ENCODE results near the gene RAMACL. TPM values are rescaled to one million over a fixed set of nuclear protein-coding genes. Genes with fewer than 3 reads are reported as not detected.

Gene RAMACL
- total RNA-seq, 1 donor from 2014 or later: 1.0 TPM

DNA sequence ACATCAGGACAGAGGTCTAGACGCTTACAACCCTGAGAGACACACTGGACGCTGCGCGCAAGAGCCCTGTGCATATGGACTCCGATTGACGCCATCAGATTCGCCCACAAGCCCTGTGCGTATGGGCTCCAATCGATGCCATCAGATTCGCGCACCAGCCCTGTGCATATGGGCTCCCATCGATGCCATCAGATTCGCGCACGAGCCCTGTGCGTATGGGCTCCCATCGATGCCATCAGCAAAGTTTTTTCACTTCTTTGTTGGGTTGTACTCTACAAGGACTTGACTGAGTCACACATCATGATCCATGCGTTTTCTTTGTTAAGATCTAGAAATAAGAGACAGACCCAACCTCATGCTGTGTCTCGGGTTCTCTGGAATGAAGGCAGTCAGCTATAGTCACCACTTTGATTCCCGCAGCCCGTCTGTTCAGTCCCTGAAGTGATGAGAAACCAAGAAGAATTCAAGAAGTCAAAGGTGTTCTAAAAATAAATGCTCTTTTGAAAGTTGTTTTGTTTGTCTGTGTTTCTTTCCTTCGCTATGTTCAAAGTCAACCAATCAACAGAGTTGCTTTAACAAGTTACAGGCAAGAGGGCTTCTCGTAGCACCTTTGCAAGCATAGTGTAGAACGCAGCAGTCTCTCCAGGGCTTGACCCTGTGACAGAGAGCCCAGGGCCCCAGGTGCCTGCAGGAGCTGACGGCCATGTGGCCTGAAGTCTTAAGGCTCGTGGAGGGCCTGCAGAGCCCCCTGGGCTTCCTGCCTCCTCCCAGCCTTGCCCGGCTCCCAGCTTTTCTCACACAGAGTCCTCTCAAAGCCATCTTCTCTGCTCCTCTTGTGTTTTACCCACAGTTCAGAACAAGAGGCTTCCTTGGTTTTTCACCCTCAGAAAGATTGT, 32.6 kb upstream of the RAMACL start:
- peaks cover 0 to 2% (median 0%) of the 10 kb centered on the region in 3 donors for H3K9me3 ChIP-seq (ENCODE audit: control insufficient read depth in 3 of 3, low read length in 3 of 3)
- no peak overlapping the region for H3K4me3 ChIP-seq (ENCODE audit: low read length in 3 of 3)
- peaks cover 43 to 69% (median 54%) of the 10 kb centered on the region in 3 donors for H3K4me1 ChIP-seq (ENCODE audit: control insufficient read depth in 3 of 3, insufficient read depth in 3 of 3, low read length in 3 of 3)
- no peak overlapping the region for H3K27ac ChIP-seq (ENCODE audit: low read depth, low read length)
- peaks cover 0 to 14% (median 6%) of the 10 kb centered on the region in 3 donors for H3K36me3 ChIP-seq (ENCODE audit: control insufficient read depth in 3 of 3, insufficient read depth in 3 of 3, low read length in 3 of 3)
- no peak overlapping the region for H3K9ac ChIP-seq (ENCODE audit: low read depth in 1 of 3, low read length in 3 of 3)
- no peaks in the 10 kb centered on the region for H3K27me3 ChIP-seq (ENCODE audit: control insufficient read depth in 3 of 3, insufficient read depth in 3 of 3, low read length in 3 of 3)

DNA sequence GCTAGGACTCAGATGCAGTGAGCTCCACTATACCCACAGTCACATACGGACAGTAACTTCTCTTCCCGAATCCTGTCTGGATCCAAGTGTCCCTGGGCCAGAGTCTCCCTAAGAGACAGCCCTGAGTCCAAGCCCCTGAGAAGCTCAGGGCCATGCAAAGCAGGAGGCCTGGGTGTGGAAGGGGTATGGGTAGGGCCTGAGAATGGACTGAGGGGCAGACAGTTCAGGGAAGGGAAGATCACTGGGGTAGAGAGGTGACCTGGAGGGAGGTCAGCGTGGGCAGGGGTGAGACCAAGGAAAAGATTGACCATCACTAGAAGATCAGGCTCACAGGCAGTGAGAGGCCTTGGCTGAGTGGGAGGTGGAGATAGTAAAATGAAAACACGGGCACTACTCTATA, 31.8 kb upstream of the RAMACL start:
- no peak overlapping the region for H3K9ac ChIP-seq (ENCODE audit: low read depth in 1 of 3, low read length in 3 of 3)
- H3K27me3 ChIP-seq (ENCODE audit: control insufficient read depth in 3 of 3, insufficient read depth in 3 of 3, low read length in 3 of 3): no peaks in the 10 kb centered on the region
- H3K27ac ChIP-seq (ENCODE audit: low read depth, low read length): no peak overlapping the region
- peaks cover 0 to 2% (median 0%) of the 10 kb centered on the region in 3 donors for H3K9me3 ChIP-seq (ENCODE audit: control insufficient read depth in 3 of 3, low read length in 3 of 3)
- peaks cover 0 to 14% (median 6%) of the 10 kb centered on the region in 3 donors for H3K36me3 ChIP-seq (ENCODE audit: control insufficient read depth in 3 of 3, insufficient read depth in 3 of 3, low read length in 3 of 3)
- peaks cover 41 to 69% (median 56%) of the 10 kb centered on the region in 3 donors for H3K4me1 ChIP-seq (ENCODE audit: control insufficient read depth in 3 of 3, insufficient read depth in 3 of 3, low read length in 3 of 3)
- H3K4me3 ChIP-seq (ENCODE audit: low read length in 3 of 3): no peak overlapping the region

GRCh38 chr6:166617359-166617758, 30.9 kb upstream of the RAMACL start:
- no peak overlapping the region for H3K27ac ChIP-seq (ENCODE audit: low read depth, low read length)
- H3K9ac ChIP-seq (ENCODE audit: low read depth in 1 of 3, low read length in 3 of 3): no peak overlapping the region
- H3K4me3 ChIP-seq (ENCODE audit: low read length in 3 of 3): no peak overlapping the region
- peaks cover 0 to 14% (median 6%) of the 10 kb centered on the region in 3 donors for H3K36me3 ChIP-seq (ENCODE audit: control insufficient read depth in 3 of 3, insufficient read depth in 3 of 3, low read length in 3 of 3)
- no peaks in the 10 kb centered on the region for H3K27me3 ChIP-seq (ENCODE audit: control insufficient read depth in 3 of 3, insufficient read depth in 3 of 3, low read length in 3 of 3)
- H3K9me3 ChIP-seq (ENCODE audit: control insufficient read depth in 3 of 3, low read length in 3 of 3): peaks cover 0 to 2% (median 0%) of the 10 kb centered on the region in 3 donors
- peaks cover 50 to 71% (median 62%) of the 10 kb centered on the region in 3 donors for H3K4me1 ChIP-seq (ENCODE audit: control insufficient read depth in 3 of 3, insufficient read depth in 3 of 3, low read length in 3 of 3)

- Histone ChIP-seq H3K36me3 (ENCODE audit: control insufficient read depth in 3 of 3, insufficient read depth in 3 of 3, low read length in 3 of 3) (peaks cover 0 to 14% (median 6%) of the 10 kb centered on the region in 3 donors), H3K4me3 (ENCODE audit: low read length in 3 of 3) (no peak overlapping the region), H3K4me1 (ENCODE audit: control insufficient read depth in 3 of 3, insufficient read depth in 3 of 3, low read length in 3 of 3) (peaks cover 57 to 80% (median 70%) of the 10 kb centered on the region in 3 donors), H3K9me3 (ENCODE audit: control insufficient read depth in 3 of 3, low read length in 3 of 3) (peaks cover 0 to 2% (median 0%) of the 10 kb centered on the region in 3 donors), H3K9ac (ENCODE audit: low read depth in 1 of 3, low read length in 3 of 3) (no peak overlapping the region), H3K27me3 (ENCODE audit: control insufficient read depth in 3 of 3, insufficient read depth in 3 of 3, low read length in 3 of 3) (no peaks in the 10 kb centered on the region), H3K27ac (ENCODE audit: low read depth, low read length) (no peak overlapping the region)
Observed at GRCh38 chr6:166616261-166617238, 30.1 kb upstream of the RAMACL start.

DNA sequence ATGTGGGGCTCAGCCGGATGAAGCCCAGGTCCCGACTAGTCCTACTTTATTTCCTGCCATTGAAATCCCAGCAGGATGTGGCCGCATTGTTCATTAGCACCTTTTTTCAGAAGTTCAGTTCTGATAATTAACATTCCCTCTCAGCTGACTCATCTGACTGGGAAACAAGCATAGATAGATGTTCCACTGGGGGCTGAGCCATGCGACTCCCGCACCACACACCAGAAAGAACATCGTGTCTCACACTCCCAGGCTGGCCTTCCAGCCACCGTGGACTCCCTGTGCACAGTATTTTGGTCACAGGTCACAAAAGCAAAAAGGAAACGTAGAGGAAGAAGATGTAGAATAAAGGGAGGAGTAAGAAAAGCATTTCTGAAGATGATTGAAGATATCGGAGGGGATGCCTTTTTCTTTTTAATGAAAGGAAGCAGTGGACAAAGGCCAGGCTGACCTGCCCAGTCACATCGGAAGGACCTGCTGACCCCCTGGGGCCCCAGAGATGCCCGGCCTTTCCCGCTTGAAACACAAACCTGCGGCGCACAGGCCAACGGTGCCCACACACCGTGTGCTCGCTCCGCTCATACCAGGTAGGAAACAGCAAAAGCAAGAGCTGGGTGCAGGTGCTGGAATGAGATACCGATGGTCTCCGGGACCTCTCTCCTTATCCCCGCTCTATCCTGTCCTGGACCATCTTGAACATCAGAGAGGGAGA, 28.7 kb upstream of the RAMACL start:
- Histone ChIP-seq H3K27me3 (ENCODE audit: control insufficient read depth in 3 of 3, insufficient read depth in 3 of 3, low read length in 3 of 3) (no peaks in the 10 kb centered on the region), H3K9me3 (ENCODE audit: control insufficient read depth in 3 of 3, low read length in 3 of 3) (peaks cover 0 to 2% (median 0%) of the 10 kb centered on the region in 3 donors), H3K4me1 (ENCODE audit: control insufficient read depth in 3 of 3, insufficient read depth in 3 of 3, low read length in 3 of 3) (peaks cover 47 to 70% (median 64%) of the 10 kb centered on the region in 3 donors), H3K27ac (ENCODE audit: low read depth, low read length) (peak overlapping the region; percentile 61), H3K4me3 (ENCODE audit: low read length in 3 of 3) (no peak overlapping the region), H3K9ac (ENCODE audit: low read depth in 1 of 3, low read length in 3 of 3) (peak overlapping the region in 1 of 3 donors; percentile 16), H3K36me3 (ENCODE audit: control insufficient read depth in 3 of 3, insufficient read depth in 3 of 3, low read length in 3 of 3) (peaks cover 0 to 11% (median 6%) of the 10 kb centered on the region in 3 donors)

GRCh38 chr6:166614589-166614988, 28.1 kb upstream of the RAMACL start:
- Histone ChIP-seq H3K9me3 (ENCODE audit: control insufficient read depth in 3 of 3, low read length in 3 of 3) (peaks cover 0 to 2% (median 0%) of the 10 kb centered on the region in 3 donors), H3K4me3 (ENCODE audit: low read length in 3 of 3) (peak overlapping the region in 1 of 3 donors; percentile 13), H3K27ac (ENCODE audit: low read depth, low read length) (peak overlapping the region; percentile 61), H3K27me3 (ENCODE audit: control insufficient read depth in 3 of 3, insufficient read depth in 3 of 3, low read length in 3 of 3) (no peaks in the 10 kb centered on the region), H3K36me3 (ENCODE audit: control insufficient read depth in 3 of 3, insufficient read depth in 3 of 3, low read length in 3 of 3) (peaks cover 0 to 11% (median 6%) of the 10 kb centered on the region in 3 donors), H3K4me1 (ENCODE audit: control insufficient read depth in 3 of 3, insufficient read depth in 3 of 3, low read length in 3 of 3) (peaks cover 41 to 67% (median 63%) of the 10 kb centered on the region in 3 donors), H3K9ac (ENCODE audit: low read depth in 1 of 3, low read length in 3 of 3) (peak overlapping the region in 1 of 3 donors; percentile 16)

DNA sequence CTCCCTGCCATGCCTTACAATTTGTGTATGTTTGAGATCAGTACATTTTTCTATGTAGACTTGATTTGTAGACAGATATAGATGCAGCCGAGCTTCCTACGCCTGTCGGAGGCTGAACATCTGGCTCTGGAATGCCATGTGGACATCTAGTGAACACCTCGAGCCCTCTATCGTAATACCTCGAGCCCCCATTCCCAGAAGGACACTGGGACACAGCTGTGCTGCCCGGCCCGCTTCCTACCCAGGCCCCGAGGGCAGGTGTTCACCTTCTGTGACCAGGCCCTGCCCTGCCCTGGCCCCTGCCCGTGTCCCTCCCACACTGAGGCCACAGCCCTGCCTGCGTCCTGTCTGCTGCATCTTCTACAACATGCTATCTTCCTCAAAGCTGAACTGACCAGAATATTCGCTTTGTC, 27.7 kb upstream of the RAMACL start:
- peaks cover 37 to 63% (median 60%) of the 10 kb centered on the region in 3 donors for H3K4me1 ChIP-seq (ENCODE audit: control insufficient read depth in 3 of 3, insufficient read depth in 3 of 3, low read length in 3 of 3)

DNA sequence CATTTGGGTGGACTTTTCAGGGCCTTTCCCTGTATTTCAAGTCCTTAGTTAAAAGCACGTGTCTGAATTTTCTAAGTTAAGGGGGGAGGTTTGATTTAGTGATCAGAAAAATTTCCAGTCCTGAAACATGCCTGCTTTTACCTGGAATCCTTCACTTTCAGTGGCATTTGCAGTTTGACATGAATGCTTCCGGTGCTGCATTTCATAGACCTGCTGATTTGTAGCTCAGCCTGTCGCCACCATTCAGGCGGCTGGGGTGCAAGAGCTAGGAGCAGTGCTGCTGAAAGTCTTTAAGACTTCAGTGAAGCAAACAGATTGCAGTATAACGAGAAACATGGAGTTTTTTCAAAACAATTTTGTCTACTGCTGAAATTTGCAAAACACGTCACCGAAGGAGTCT, 26.5 kb upstream of the RAMACL start:
- Histone ChIP-seq H3K4me1 (ENCODE audit: control insufficient read depth in 3 of 3, insufficient read depth in 3 of 3, low read length in 3 of 3) (peaks cover 37 to 60% (median 53%) of the 10 kb centered on the region in 3 donors), H3K4me3 (ENCODE audit: low read length in 3 of 3) (no peak overlapping the region), H3K27me3 (ENCODE audit: control insufficient read depth in 3 of 3, insufficient read depth in 3 of 3, low read length in 3 of 3) (no peaks in the 10 kb centered on the region), H3K27ac (ENCODE audit: low read depth, low read length) (peak overlapping the region; percentile 61), H3K9ac (ENCODE audit: low read depth in 1 of 3, low read length in 3 of 3) (peak overlapping the region in 1 of 3 donors; percentile 35), H3K36me3 (ENCODE audit: control insufficient read depth in 3 of 3, insufficient read depth in 3 of 3, low read length in 3 of 3) (peaks cover 0 to 3% (median 0%) of the 10 kb centered on the region in 3 donors), H3K9me3 (ENCODE audit: control insufficient read depth in 3 of 3, low read length in 3 of 3) (no peaks in the 10 kb centered on the region)

More for the DNA sequence above, 27.7 kb upstream of the RAMACL start:
- Histone ChIP-seq H3K27ac (ENCODE audit: low read depth, low read length) (peak overlapping the region; percentile 61), H3K27me3 (ENCODE audit: control insufficient read depth in 3 of 3, insufficient read depth in 3 of 3, low read length in 3 of 3) (no peaks in the 10 kb centered on the region), H3K36me3 (ENCODE audit: control insufficient read depth in 3 of 3, insufficient read depth in 3 of 3, low read length in 3 of 3) (peaks cover 0 to 11% (median 6%) of the 10 kb centered on the region in 3 donors), H3K9ac (ENCODE audit: low read depth in 1 of 3, low read length in 3 of 3) (peak overlapping the region in 1 of 3 donors; percentile 25), H3K9me3 (ENCODE audit: control insufficient read depth in 3 of 3, low read length in 3 of 3) (peaks cover 0 to 2% (median 0%) of the 10 kb centered on the region in 3 donors), H3K4me3 (ENCODE audit: low read length in 3 of 3) (peak overlapping the region in 1 of 3 donors; percentile 13)

DNA sequence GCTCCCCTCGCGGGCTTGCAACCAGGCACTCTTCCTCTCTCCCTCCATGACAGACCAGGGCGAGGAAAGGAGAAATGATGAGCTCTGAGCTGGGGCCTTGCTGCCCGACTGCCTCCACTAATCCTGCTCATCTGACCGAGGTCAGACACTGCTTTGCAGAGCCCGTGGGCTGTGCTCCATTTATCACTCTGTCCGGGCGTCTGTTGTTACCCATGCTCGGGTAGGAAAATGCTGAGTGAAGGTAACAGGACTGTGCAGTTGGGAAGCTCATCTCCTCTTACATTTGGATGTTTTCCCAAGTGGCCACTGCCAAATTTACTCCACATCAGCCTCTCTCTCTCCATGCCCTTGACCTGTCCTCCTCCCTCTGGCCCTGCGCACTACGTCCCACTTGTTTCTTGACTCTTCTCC, 26.0 kb upstream of the RAMACL start:
- Histone ChIP-seq H3K4me3 (ENCODE audit: low read length in 3 of 3) (no peak overlapping the region), H3K9me3 (ENCODE audit: control insufficient read depth in 3 of 3, low read length in 3 of 3) (no peaks in the 10 kb centered on the region), H3K27ac (ENCODE audit: low read depth, low read length) (peak overlapping the region; percentile 61), H3K4me1 (ENCODE audit: control insufficient read depth in 3 of 3, insufficient read depth in 3 of 3, low read length in 3 of 3) (peaks cover 37 to 60% (median 50%) of the 10 kb centered on the region in 3 donors), H3K36me3 (ENCODE audit: control insufficient read depth in 3 of 3, insufficient read depth in 3 of 3, low read length in 3 of 3) (peaks cover 0 to 3% (median 0%) of the 10 kb centered on the region in 3 donors), H3K9ac (ENCODE audit: low read depth in 1 of 3, low read length in 3 of 3) (peak overlapping the region in 2 of 3 donors; percentile 40 to 54), H3K27me3 (ENCODE audit: control insufficient read depth in 3 of 3, insufficient read depth in 3 of 3, low read length in 3 of 3) (no peaks in the 10 kb centered on the region)
